ENCODE data around the gene SPTB.

The SPTB gene

GRCh38 chr14:64767215-64767964, 112.3 kb downstream of the SPTB start:
- H3K4me1 ChIP-seq, result peaks cover 5% of the 10 kb centered on the region
- TF ChIP-seq CTCF (IDR thresholded peaks at IDR 0.05), result no peak
- no peak overlapping the region for H3K9ac ChIP-seq
- no peaks in the 10 kb centered on the region for H3K79me2 ChIP-seq
- H3K27ac ChIP-seq, result no peak overlapping the region
- H3K36me3 ChIP-seq (ENCODE audit: control insufficient read depth, insufficient read depth, low read length), result no peaks in the 10 kb centered on the region
- H2AFZ ChIP-seq, result no peak overlapping the region
- no peak overlapping the region for H3K4me3 ChIP-seq (ENCODE audit: low read depth, low read length)
- no peak overlapping the region for H3K4me2 ChIP-seq (ENCODE audit: low read length)
- no peaks in the 10 kb centered on the region for H3K27me3 ChIP-seq (ENCODE audit: control insufficient read depth, insufficient read depth, low read length)
- no peaks in the 10 kb centered on the region for H3K9me3 ChIP-seq (ENCODE audit: control insufficient read depth, low read length)

- no peak for TF ChIP-seq CTCF (IDR thresholded peaks at IDR 0.05)
- Histone ChIP-seq H2AFZ (no peak overlapping the region), H3K4me1 (peaks cover 13% of the 10 kb centered on the region), H3K79me2 (no peaks in the 10 kb centered on the region), H3K4me3 (ENCODE audit: low read depth, low read length) (no peak overlapping the region), H3K27ac (no peak overlapping the region), H3K9me3 (ENCODE audit: control insufficient read depth, low read length) (no peaks in the 10 kb centered on the region), H3K9ac (no peak overlapping the region), H3K36me3 (ENCODE audit: control insufficient read depth, insufficient read depth, low read length) (no peaks in the 10 kb centered on the region), H3K4me2 (ENCODE audit: low read length) (no peak overlapping the region), H3K27me3 (ENCODE audit: control insufficient read depth, insufficient read depth, low read length) (no peaks in the 10 kb centered on the region)
These were observed 113.1 kb downstream of the SPTB start for GRCh38 chr14:64766430-64767151.

DNA sequence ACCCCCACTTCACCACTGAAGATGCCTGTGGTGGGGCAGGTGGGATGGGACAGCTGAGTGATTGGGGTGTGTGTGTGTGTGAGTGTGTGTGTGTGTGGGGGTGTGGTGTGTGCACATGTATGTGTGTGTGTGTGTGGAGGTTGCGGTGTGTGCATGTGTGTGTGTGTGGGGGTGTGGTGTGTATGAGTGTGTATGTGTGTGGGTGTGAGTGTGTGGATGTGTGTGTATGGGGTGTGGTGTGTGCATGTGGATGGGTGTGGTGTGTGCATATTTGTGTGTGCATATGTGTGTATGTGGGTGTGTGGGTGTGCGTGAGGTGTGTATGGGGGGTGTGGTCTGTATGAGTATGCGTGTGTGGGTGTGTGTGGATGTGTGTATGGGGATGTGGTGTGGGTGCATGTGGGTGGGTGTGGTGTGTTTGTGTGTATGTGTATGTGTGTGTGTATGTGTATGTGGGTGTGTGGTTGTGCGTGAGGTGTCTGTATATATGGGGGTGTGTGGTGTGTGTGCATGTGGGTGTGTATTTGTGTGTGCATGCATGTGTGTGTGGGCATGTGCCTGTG, 113.9 kb downstream of the SPTB start:
- H3K4me1 ChIP-seq, result peaks cover 20% of the 10 kb centered on the region
- no peak overlapping the region for H3K9ac ChIP-seq
- H3K9me3 ChIP-seq (ENCODE audit: control insufficient read depth, low read length), result no peaks in the 10 kb centered on the region
- no peak overlapping the region for H3K27ac ChIP-seq
- no peaks in the 10 kb centered on the region for H3K27me3 ChIP-seq (ENCODE audit: control insufficient read depth, insufficient read depth, low read length)
- no peak overlapping the region for H3K4me2 ChIP-seq (ENCODE audit: low read length)
- TF ChIP-seq CTCF (IDR thresholded peaks at IDR 0.05), result no peak
- no peak overlapping the region for H2AFZ ChIP-seq
- no peaks in the 10 kb centered on the region for H3K36me3 ChIP-seq (ENCODE audit: control insufficient read depth, insufficient read depth, low read length)
- H3K79me2 ChIP-seq, result no peaks in the 10 kb centered on the region
- H3K4me3 ChIP-seq (ENCODE audit: low read depth, low read length), result no peak overlapping the region

GRCh38 chr14:64764641-64765520, 114.8 kb downstream of the SPTB start:
- peak; percentile 82 for TF ChIP-seq CTCF (IDR thresholded peaks at IDR 0.05)
- H3K4me3 ChIP-seq (ENCODE audit: low read depth, low read length), result no peak overlapping the region
- no peak overlapping the region for H3K27ac ChIP-seq
- H3K27me3 ChIP-seq (ENCODE audit: control insufficient read depth, insufficient read depth, low read length), result no peaks in the 10 kb centered on the region
- no peaks in the 10 kb centered on the region for H3K36me3 ChIP-seq (ENCODE audit: control insufficient read depth, insufficient read depth, low read length)
- no peaks in the 10 kb centered on the region for H3K9me3 ChIP-seq (ENCODE audit: control insufficient read depth, low read length)
- peaks cover 25% of the 10 kb centered on the region for H3K4me1 ChIP-seq
- H2AFZ ChIP-seq, result peak overlapping the region; percentile 16
- H3K79me2 ChIP-seq, result no peaks in the 10 kb centered on the region
- no peak overlapping the region for H3K4me2 ChIP-seq (ENCODE audit: low read length)
- H3K9ac ChIP-seq, result no peak overlapping the region

Measured in parathyroid adenoma (tissue), 2 donors.